ENCODE measurements around the gene PFDN1.

DNA sequence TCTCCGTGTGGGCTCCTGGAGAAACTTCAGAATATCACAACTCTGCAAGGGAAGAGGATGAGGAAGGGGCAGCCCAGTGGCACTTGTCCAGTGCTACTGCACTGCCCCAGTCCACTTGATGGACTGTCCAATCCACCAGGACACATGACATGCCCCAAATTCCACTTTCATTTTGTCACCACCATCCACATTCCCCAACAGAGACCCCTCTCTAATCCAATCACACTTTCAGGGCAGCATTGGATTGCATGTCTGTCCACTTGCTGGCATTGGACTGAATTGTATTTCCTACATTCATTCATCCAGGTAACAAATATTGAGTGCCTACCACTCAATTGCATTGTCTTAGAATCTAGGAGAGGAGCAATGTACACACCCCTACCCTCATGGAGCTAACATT is 28.7 kb upstream of the PFDN1 start:
- TF ChIP-seq, protein P1, sequence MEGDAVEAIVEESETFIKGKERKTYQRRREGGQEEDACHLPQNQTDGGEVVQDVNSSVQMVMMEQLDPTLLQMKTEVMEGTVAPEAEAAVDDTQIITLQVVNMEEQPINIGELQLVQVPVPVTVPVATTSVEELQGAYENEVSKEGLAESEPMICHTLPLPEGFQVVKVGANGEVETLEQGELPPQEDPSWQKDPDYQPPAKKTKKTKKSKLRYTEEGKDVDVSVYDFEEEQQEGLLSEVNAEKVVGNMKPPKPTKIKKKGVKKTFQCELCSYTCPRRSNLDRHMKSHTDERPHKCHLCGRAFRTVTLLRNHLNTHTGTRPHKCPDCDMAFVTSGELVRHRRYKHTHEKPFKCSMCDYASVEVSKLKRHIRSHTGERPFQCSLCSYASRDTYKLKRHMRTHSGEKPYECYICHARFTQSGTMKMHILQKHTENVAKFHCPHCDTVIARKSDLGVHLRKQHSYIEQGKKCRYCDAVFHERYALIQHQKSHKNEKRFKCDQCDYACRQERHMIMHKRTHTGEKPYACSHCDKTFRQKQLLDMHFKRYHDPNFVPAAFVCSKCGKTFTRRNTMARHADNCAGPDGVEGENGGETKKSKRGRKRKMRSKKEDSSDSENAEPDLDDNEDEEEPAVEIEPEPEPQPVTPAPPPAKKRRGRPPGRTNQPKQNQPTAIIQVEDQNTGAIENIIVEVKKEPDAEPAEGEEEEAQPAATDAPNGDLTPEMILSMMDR (IDR thresholded peaks at IDR 0.05), result no peak
- no peak for TF ChIP-seq POLR2A (IDR thresholded peaks at IDR 0.05)

Measured in uterus (tissue), 2 donors.